GM21367 (cell line): ENCODE measurements around the gene C5orf47.

Source experiments
- ATAC-seq: cut with Tn5 transposase; IDR thresholded peaks from one replicate; pipeline ENCODE4 v1.9.1; 2021; ENCODE audit not compliant: unreplicated experiment

The C5orf47 gene

GRCh38 chr5:173988554-173989431, at the start of gene C5orf47:
Gene C5orf47 (plus strand): TSS chr5:173989170. CDS start chr5:173989264, 94 bp downstream.
- no peak for ATAC-seq

GRCh38 chr5:173940269-173940668, 48.7 kb upstream of the C5orf47 start:
- no peak for ATAC-seq

- no peak for ATAC-seq
Measured at GRCh38 chr5:173941102-173941501, 47.9 kb upstream of the C5orf47 start.

GRCh38 chr5:173941758-173942401, 47.1 kb upstream of the C5orf47 start:
- ATAC-seq = no peak

GRCh38 chr5:173944511-173944910, 44.5 kb upstream of the C5orf47 start:
- ATAC-seq = no peak

- no peak for ATAC-seq
Measured at GRCh38 chr5:173945160-173945559, 43.8 kb upstream of the C5orf47 start.

- ATAC-seq = no peak
Measured at GRCh38 chr5:173946323-173946722, 42.6 kb upstream of the C5orf47 start.

- no peak for ATAC-seq
Measured at GRCh38 chr5:173950829-173951228, 38.1 kb upstream of the C5orf47 start.

- no peak for ATAC-seq
Measured at GRCh38 chr5:173953528-173954090, 35.4 kb upstream of the C5orf47 start.

GRCh38 chr5:173954671-173955521, 34.1 kb upstream of the C5orf47 start:
- no peak for ATAC-seq

- ATAC-seq = no peak
Measured at GRCh38 chr5:173960986-173961385, 28.0 kb upstream of the C5orf47 start.

- ATAC-seq = no peak
Measured at GRCh38 chr5:173961418-173961817, 27.6 kb upstream of the C5orf47 start.

- no peak for ATAC-seq
Measured at GRCh38 chr5:173962436-173962972, 26.5 kb upstream of the C5orf47 start.

- no peak for ATAC-seq
Measured at GRCh38 chr5:173963182-173963838, 25.7 kb upstream of the C5orf47 start.

GRCh38 chr5:173963867-173964441, 25.0 kb upstream of the C5orf47 start:
- no peak for ATAC-seq

- no peak for ATAC-seq
Measured at GRCh38 chr5:173964506-173964905, 24.5 kb upstream of the C5orf47 start.

GRCh38 chr5:173967241-173967640, 21.7 kb upstream of the C5orf47 start:
- no peak for ATAC-seq

GRCh38 chr5:173968154-173968797, 20.7 kb upstream of the C5orf47 start:
- ATAC-seq = no peak
